GM10847 (cell line): ENCODE results near the gene SSX2B.
"Not testable (repeated sequence)": the region's sequence is repeated elsewhere in the genome, so short reads cannot be mapped to it uniquely, and the experiment has no call there.

Source experiments
- POLR2A ChIP-seq: IDR thresholded peaks from 2 replicates; pipeline ENCODE4 v1.6.1; 2011; ENCODE audit not compliant: insufficient read length; ENCODE audit errors: extremely low read depth

SSX2B gene

GRCh38 chrX:52750952-52751351 lies at the start of gene SSX2B:
Gene SSX2B (plus strand): TSS chrX:52751252. CDS start chrX:52752681, 1,429 bp downstream.
- not testable (repeated sequence) for TF ChIP-seq POLR2A

DNA sequence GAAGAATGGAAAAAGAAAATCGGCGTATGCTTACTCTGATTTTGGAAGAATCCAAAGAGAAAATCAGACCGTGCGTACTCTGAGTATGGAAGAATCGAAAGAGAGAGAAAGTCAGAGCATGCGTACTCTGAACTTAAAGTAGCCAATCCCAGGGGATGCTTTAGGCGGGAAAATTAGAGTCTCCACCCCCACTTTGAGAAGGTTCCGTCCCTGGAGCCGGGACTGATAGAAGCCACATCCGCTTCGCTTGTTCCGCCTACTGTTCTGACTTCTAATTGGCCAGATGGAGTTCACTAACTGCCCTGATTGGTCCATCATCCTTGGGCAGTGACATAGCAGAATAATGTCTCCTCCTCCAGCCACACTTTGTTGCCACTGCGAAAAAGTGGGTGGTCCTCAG lies 44.0 kb upstream of the SSX2B start, which contains the start of gene SSX2:
SSX2 (minus strand) TSS at position 101 of the 400 bp plus-strand sequence. CDS start 1,429 bp downstream, outside the sequence.
- not testable (repeated sequence) for TF ChIP-seq POLR2A

DNA sequence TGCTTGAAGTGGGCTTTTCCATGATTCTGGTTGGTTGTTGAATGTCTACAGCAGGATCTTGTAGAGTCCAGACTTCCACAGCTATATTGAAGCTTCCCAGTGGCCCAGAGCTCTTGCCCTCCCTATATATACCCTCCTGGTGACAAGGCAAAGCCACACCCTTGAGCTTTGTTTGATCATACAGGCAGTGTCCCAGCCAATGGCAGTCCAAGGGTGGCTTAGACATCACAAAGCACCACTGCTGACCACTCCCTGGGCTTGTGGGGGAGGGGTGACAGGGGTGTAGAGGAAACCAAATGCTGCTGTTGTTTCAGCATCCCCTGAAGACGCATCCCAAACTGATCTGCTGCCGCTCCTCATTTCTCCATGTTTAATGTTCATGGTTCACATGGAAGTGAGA lies 46.3 kb downstream of the SSX2B start, which contains the start of gene SPANXN5:
SPANXN5 (minus strand) TSS at position 101 of the 400 bp plus-strand sequence; CDS start at position 22, 79 bp downstream.
- not testable (repeated sequence) for TF ChIP-seq POLR2A
